ENCODE data around the gene CWC22.

- no peak for TF ChIP-seq CTCF (IDR thresholded peaks at IDR 0.05; ENCODE audit: poor library complexity, severe bottlenecking)
- TF ChIP-seq EZH2 (IDR thresholded peaks at IDR 0.05; ENCODE audit: borderline replicate concordance, insufficient read depth, low read length, poor library complexity, severe bottlenecking) = no peak
- no peak for TF ChIP-seq MXI1 (conservative IDR thresholded peaks at IDR 0.05; ENCODE audit: poor library complexity, severe bottlenecking)
- no peak for TF ChIP-seq EP300 (conservative IDR thresholded peaks at IDR 0.05; ENCODE audit: poor library complexity, severe bottlenecking)
Measured at GRCh38 chr2:180003559-180003958, 3.5 kb downstream of the CWC22 start.

All from neural cell (in vitro differentiated cells).